Measurements from ENCODE around the gene BEST4.

DNA sequence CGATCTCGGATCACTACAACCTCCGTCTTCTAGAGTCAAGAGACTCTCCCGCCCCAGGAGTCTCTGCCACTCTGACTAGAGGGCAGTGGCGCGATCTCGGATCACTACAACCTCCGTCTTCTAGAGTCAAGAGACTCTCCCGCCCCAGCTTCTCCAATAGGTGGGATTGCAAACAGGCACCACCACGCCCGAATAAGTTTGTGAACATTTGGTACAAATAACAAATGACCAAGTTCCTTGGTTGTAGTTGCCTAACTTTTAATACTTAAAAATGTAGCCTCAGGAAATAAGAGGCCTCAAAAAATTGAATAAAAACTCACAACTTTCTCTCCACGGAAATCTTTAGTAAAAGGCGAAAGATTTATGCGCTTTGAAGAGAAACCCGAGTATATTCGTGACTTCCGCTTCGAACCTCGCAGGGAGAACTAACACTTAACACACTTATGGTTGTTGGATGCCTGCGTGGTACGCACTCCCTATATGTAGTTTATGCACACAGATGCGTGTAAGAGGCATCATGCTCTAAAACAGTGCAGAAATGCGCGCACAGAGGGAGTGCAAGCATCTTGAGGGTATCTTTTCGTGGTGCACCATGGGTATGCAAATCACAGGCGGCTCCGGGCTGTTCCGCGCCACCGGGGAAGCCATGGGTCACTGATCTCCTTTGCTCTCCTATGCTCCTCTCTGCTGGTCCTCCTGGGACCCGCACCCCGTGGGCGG lies 31.8 kb upstream of the BEST4 start:
- TF ChIP-seq EZH2 (IDR thresholded peaks at IDR 0.05; ENCODE audit: borderline replicate concordance) (no peak), EZH2phosphoT487 (IDR thresholded peaks at IDR 0.05; ENCODE audit: low read depth, severe bottlenecking, unreplicated experiment) (no peak)
- TF ChIP-seq, protein P1, sequence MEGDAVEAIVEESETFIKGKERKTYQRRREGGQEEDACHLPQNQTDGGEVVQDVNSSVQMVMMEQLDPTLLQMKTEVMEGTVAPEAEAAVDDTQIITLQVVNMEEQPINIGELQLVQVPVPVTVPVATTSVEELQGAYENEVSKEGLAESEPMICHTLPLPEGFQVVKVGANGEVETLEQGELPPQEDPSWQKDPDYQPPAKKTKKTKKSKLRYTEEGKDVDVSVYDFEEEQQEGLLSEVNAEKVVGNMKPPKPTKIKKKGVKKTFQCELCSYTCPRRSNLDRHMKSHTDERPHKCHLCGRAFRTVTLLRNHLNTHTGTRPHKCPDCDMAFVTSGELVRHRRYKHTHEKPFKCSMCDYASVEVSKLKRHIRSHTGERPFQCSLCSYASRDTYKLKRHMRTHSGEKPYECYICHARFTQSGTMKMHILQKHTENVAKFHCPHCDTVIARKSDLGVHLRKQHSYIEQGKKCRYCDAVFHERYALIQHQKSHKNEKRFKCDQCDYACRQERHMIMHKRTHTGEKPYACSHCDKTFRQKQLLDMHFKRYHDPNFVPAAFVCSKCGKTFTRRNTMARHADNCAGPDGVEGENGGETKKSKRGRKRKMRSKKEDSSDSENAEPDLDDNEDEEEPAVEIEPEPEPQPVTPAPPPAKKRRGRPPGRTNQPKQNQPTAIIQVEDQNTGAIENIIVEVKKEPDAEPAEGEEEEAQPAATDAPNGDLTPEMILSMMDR (IDR thresholded peaks at IDR 0.05; ENCODE audit: poor library complexity), result no peak

All from hepatocyte (in vitro differentiated cells).